Smooth muscle cell (in vitro differentiated cells): ENCODE measurements around the gene CCDC194. TPM values are rescaled to one million over a fixed set of nuclear protein-coding genes. Genes with fewer than 3 reads are reported as not detected.

Source experiments
- DNase-seq: peaks from one replicate; lab custom pipeline; 2025; ENCODE audit not compliant: unreplicated experiment; lab: John Stamatoyannopoulos, UW
- H2AFZ ChIP-seq: fragments of 200-600 bp; sonication (generic); 2 replicates; pipeline ENCODE4 v1.6.0; 2016; ENCODE audit warnings: antibody characterized with exemption, low read depth, mild to moderate bottlenecking
- H3F3A ChIP-seq: fragments of 200-600 bp; sonication (generic); 2 replicates; pipeline ENCODE4 v1.6.0; 2017; ENCODE audit warnings: antibody characterized with exemption, low read depth
- H3K27ac ChIP-seq: fragments of 200-600 bp; sonication (generic); 2 replicates; pipeline ENCODE4 v1.5.1; 2016; ENCODE audit warnings: low read depth, mild to moderate bottlenecking
- H3K27me3 ChIP-seq: fragments of 200-600 bp; sonication (generic); 2 replicates; pipeline ENCODE4 v1.6.1; 2016; ENCODE audit warnings: low read depth, mild to moderate bottlenecking
- H3K36me3 ChIP-seq: fragments of 200-600 bp; sonication (generic); 2 replicates; pipeline ENCODE4 v1.5.1; 2016; ENCODE audit warnings: low read depth
- H3K4me1 ChIP-seq: fragments of 200-600 bp; sonication (generic); 2 replicates; pipeline ENCODE4 v1.5.1; 2016; ENCODE audit warnings: low read depth
- H3K4me2 ChIP-seq: fragments of 200-600 bp; sonication (generic); 2 replicates; pipeline ENCODE4 v1.6.0; 2016; ENCODE audit warnings: mild to moderate bottlenecking
- H3K4me3 ChIP-seq: fragments of 200-600 bp; sonication (generic); 2 replicates; pipeline ENCODE4 v1.5.1; 2016; ENCODE audit warnings: mild to moderate bottlenecking
- H3K79me2 ChIP-seq: fragments of 200-600 bp; sonication (generic); 2 replicates; pipeline ENCODE4 v1.6.0; 2016; ENCODE audit warnings: low read depth, mild to moderate bottlenecking
- H3K9ac ChIP-seq: fragments of 200-600 bp; sonication (generic); 2 replicates; pipeline ENCODE4 v1.6.0; 2016; ENCODE audit warnings: low read depth
- H3K9me3 ChIP-seq: fragments of 200-600 bp; sonication (generic); replicated peaks from 2 replicates; pipeline ENCODE4 v1.5.1; 2016; ENCODE audit warnings: low read depth
- H4K20me1 ChIP-seq: fragments of 200-600 bp; sonication (generic); 2 replicates; pipeline ENCODE4 v1.6.0; 2016; ENCODE audit warnings: low read depth
- WGBS: methylation state at CpG from one replicate; pipeline ENCODE4 v1.1.7; 2016; ENCODE audit warnings: low lambda C conversion rate; 5-methylcytosine and 5-hydroxymethylcytosine counted together
- polyA plus RNA-seq: library from polyadenylated mRNA; unstranded; fragments of >200 nt; fragmentation: Nextera tagmentation; extraction: Ambion mirVana; gene quantifications from 2 replicates; pipeline ENCODE4 v1.2.1, GENCODE V29; 2016
- total RNA-seq: library from RNA; depleted of rRNA; stranded (reverse); fragments of >200 nt; gene quantifications from 2 replicates; pipeline ENCODE4 v1.2.3, GENCODE V29; 2014
- TF ChIP-seq, protein P1 (sequence below): fragments of 200-600 bp; sonication (generic); IDR thresholded peaks from 2 replicates; pipeline ENCODE4 v1.5.1; 2017; ENCODE audit warnings: borderline replicate concordance, mild to moderate bottlenecking, antibody characterized with exemption; ENCODE audit not compliant: insufficient read depth, poor library complexity, severe bottlenecking

CCDC194 gene
- total and polyA plus RNA-seq, 2 experiments from 2014 or later = not detected

- Histone ChIP-seq H3K4me3 (peak overlapping the region; percentile 97), H3K4me2 (peak overlapping the region; percentile 88), H3K79me2 (no peaks in the 10 kb centered on the region), H3K36me3 (no peaks in the 10 kb centered on the region), H3F3A (peaks cover 8% of the 10 kb centered on the region), H3K9me3 (no peaks in the 10 kb centered on the region), H4K20me1 (no peaks in the 10 kb centered on the region), H3K9ac (peak overlapping the region; percentile 78), H3K27me3 (no peaks in the 10 kb centered on the region), H3K27ac (no peak overlapping the region), H3K4me1 (peaks cover 11% of the 10 kb centered on the region), H2AFZ (peak overlapping the region; percentile 100)
- 18% methylated on average over 25 of the region's 25 CpGs for WGBS
- TF ChIP-seq, protein P1, sequence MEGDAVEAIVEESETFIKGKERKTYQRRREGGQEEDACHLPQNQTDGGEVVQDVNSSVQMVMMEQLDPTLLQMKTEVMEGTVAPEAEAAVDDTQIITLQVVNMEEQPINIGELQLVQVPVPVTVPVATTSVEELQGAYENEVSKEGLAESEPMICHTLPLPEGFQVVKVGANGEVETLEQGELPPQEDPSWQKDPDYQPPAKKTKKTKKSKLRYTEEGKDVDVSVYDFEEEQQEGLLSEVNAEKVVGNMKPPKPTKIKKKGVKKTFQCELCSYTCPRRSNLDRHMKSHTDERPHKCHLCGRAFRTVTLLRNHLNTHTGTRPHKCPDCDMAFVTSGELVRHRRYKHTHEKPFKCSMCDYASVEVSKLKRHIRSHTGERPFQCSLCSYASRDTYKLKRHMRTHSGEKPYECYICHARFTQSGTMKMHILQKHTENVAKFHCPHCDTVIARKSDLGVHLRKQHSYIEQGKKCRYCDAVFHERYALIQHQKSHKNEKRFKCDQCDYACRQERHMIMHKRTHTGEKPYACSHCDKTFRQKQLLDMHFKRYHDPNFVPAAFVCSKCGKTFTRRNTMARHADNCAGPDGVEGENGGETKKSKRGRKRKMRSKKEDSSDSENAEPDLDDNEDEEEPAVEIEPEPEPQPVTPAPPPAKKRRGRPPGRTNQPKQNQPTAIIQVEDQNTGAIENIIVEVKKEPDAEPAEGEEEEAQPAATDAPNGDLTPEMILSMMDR = no peak
- DNase-seq = peak; percentile 14
Measured at GRCh38 chr19:17420475-17420924, 26.5 kb upstream of the CCDC194 start.

DNA sequence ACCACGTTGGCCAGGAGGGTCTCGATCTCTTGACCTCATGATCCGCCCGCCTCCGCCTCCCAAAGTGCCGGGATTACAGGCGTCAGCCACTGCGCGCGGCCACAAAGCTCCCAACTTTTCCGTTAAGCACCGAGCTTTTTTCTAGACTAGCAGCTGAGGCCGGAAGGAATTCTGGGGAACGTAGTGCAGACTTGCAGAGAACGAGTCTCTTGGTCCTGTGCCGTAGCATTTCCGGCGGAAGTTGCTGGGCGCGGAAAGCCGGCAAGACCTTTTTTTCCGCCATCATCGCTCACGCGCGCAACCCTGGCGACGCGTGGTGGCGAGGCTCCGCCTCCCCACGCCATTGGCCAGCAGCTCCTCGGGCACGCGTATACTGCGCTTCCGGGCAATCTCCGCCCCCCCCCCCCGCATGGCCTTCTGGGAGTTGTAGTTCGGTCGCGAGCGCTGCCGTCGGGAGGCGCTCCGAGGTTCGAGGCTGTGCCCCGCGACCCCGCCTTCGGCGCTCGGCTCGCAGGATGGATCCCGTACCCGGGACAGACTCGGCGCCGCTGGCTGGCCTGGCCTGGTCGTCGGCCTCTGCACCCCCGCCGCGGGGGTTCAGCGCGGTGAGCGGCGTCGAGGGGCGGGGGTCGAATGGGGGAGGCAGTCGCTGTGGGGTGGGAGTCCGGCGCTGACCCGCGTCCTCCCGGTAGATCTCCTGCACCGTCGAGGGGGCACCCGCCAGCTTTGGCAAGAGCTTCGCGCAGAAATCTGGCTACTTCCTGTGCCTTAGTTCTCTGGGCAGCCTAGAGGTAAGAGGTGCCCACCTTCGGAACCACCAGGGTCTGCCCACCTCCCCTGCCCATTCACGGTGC, 25.9 kb upstream of the CCDC194 start, which contains the start of gene MVB12A:
MVB12A (plus strand) TSS at position 427 of the 854 bp plus-strand sequence; CDS start at position 516, 89 bp downstream.
- H3K9me3 ChIP-seq = no peaks in the 10 kb centered on the region
- peak within 1 kb of the TSS; percentile 97 for H3K4me3 ChIP-seq
- H3K27ac ChIP-seq = peak within 1 kb of the TSS; percentile 66
- H3K36me3 ChIP-seq = no peaks in the 10 kb centered on the region
- H2AFZ ChIP-seq = peak within 1 kb of the TSS; percentile 100
- peak; percentile 84 for DNase-seq
- H3K27me3 ChIP-seq = no peaks in the 10 kb centered on the region
- TF ChIP-seq, protein P1 = no peak
- peak within 1 kb of the TSS; percentile 88 for H3K4me2 ChIP-seq
- 3% methylated on average over 62 of the region's 85 CpGs for WGBS
- no peaks in the 10 kb centered on the region for H3K79me2 ChIP-seq
- peaks cover 14% of the 10 kb centered on the region for H3K4me1 ChIP-seq
- peaks cover 8% of the 10 kb centered on the region for H3F3A ChIP-seq
- peak within 1 kb of the TSS; percentile 78 for H3K9ac ChIP-seq
- no peaks in the 10 kb centered on the region for H4K20me1 ChIP-seq

DNA sequence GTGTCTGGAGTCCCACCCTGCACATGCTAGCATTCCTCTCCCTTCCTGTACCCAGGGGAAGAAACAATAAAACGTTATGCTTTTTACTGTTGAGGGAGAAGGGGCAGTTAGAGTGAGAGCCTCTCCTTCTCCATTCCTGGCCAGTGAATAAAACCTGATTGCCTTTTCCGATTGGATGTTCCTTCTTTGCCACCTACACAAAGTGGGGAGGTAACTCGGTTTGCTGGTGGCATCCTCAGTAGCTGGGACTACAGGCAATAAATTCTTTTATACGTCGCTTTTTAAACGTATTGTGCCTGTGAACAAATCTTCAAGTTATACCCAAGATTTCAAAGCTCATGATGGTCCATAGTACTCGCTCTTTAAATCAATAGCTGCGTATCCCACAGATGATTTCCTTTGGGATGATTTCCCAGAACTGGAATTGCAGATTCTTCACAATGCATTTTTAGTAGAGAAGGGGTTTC, 25.2 kb upstream of the CCDC194 start:
- WGBS = 25% methylated on average over 8 of the region's 8 CpGs
- TF ChIP-seq, protein P1 = no peak

More for the DNA sequence above, 25.2 kb upstream of the CCDC194 start:
- DNase-seq = no peak
- H3K27ac ChIP-seq = peak overlapping the region; percentile 66
- no peaks in the 10 kb centered on the region for H3K36me3 ChIP-seq
- H3K4me2 ChIP-seq = peak overlapping the region; percentile 75
- peaks cover 8% of the 10 kb centered on the region for H3F3A ChIP-seq
- H2AFZ ChIP-seq = peak overlapping the region; percentile 81
- H4K20me1 ChIP-seq = no peaks in the 10 kb centered on the region
- H3K79me2 ChIP-seq = no peaks in the 10 kb centered on the region
- H3K4me3 ChIP-seq = peak overlapping the region; percentile 97
- no peaks in the 10 kb centered on the region for H3K27me3 ChIP-seq
- H3K9me3 ChIP-seq = no peaks in the 10 kb centered on the region
- peaks cover 14% of the 10 kb centered on the region for H3K4me1 ChIP-seq
- H3K9ac ChIP-seq = peak overlapping the region; percentile 4
